ENCODE data around the gene PSMB11. TPM values are rescaled to one million over a fixed set of nuclear protein-coding genes. Genes with fewer than 3 reads are reported as not detected.
A peak's percentile ranks its signal among the peaks of the same experiment; 100 is the strongest.

Gene PSMB11
- total RNA-seq, 1 experiment from 2014 or later = not detected

DNA sequence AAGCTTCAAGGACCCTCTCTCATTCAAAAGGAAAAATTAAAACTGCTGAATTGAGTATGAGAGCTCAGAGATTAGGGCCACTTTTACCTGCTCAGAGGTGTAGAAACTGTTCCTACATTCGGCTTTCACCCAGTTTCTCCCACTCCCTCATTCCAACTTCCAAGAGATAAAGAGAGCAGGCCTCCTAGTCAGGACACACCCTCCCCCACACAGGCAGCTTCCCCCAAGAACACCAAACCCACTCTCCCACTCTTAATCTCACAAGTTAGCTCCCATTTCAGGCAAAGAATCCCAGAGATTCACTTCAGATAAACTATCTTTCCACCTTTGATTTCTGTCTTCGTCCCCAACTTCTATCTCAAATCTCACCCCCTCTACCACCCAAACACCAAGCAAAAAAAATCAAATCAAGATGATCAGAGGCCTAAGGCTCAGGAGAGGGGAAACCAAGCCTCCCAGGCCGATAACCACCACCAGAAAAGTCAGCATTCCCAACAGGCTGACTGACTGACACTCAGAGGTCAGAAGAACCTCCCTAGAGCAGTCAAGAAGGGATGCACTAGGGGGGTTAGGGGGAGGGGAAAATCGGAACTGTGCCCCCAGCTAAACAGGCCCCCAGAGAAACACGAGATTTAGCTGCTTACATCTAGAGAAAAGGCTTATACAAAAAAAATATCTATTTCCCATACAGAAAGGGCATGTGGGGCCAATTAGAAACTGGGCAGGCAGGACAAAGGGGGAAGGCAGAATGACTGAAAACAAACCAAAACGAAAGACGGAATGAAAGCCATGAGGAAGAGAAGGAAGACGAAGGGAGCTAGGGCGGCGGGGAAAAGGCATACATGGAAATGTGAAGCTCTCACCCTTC lies 28.5 kb downstream of the PSMB11 start:
- in situ Hi-C loops (cut with HindIII; ENCODE audit: low sequenced_read_pairs) = no loop called here
- no peak for DNase-seq (ENCODE audit: low spot score)

DNA sequence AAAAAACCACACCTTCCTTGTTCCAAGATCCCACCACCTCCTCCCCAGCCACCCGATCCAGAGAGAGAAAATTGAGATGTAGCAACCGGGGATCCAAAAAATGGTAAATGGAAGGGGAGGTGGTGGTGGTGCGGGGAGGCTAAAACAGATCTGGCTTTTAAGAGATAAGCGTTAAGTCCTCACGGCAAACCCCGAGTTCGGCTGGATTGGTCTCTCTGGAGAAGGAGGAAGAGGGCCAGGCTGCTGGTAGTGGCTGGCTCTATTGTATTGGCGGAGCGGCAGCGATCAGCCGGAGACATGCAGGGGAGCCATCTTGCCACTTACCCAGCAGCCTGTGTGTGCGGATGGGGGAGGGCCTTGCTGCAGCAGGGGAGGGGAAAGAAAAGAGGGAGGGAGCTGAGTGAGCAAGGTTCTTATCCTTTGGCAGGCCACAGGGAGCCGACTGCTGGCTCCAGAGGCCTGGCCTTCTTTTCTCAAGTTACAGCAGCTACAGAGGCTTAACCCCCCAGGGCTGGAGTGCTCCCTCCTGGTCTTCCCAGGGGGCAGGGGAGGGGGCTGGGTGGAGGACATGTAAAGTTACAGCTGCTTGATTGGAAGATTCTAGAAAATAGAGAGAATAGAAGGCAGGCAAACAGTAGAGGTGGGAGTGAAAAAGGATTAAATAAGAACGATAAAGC lies 29.4 kb downstream of the PSMB11 start:
- in situ Hi-C loops (cut with HindIII; ENCODE audit: low sequenced_read_pairs) = no loop called here

DNA sequence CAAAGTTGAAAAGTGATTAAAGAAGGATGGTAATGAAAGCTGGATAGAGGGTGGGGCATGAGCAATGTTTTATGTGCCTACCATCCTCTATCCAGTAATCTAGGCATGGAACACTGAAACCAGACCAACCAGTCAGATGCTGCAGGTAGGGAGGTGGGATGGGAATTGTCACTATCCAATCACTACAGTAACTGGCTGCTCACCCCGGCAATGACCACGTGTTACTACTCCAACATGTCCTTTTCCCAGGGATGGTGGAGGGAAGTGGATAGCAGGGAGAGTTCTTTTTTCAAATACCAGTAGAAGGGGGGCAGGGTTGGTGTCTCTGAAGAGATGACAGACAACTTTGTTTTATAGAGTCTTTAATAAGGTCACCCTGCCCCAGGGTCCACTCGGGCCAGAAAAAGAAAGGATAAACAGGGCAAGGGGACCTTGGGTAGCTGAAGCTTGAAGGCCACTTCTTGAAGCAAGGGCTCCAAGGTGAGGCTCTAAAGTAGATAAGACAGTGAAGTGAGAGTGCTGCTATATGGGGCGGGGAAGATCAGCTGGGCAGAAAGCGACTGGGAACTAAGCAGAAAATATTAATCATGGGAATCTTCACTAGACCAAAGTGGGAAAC lies 30.0 kb downstream of the PSMB11 start:
- in situ Hi-C loops (cut with HindIII; ENCODE audit: low sequenced_read_pairs) = no loop called here
- no peak for DNase-seq (ENCODE audit: low spot score)

More for the DNA sequence above, 29.4 kb downstream of the PSMB11 start:
- DNase-seq (ENCODE audit: low spot score) = peak; percentile 90

DNA sequence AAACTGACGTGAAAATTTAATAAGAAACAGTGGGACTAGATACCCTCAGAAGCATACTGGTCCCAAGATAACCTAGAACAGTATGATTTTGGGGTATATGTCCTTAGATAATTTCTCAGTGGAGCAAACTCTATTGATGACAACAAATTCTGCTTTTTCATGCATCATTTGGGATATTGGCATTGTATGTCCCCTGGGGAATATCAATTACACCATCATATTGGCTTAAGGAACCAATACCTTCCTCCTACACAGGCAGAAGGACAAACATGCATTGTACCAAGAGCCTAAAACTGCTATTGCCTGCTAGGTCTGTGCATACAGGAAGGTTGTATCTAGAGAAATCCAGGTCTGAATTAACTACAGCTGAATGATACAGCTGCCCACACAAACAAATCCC lies 32.9 kb downstream of the PSMB11 start:
- no peak for DNase-seq (ENCODE audit: low spot score)
- in situ Hi-C loops (cut with HindIII; ENCODE audit: low sequenced_read_pairs) = no loop called here

DNA sequence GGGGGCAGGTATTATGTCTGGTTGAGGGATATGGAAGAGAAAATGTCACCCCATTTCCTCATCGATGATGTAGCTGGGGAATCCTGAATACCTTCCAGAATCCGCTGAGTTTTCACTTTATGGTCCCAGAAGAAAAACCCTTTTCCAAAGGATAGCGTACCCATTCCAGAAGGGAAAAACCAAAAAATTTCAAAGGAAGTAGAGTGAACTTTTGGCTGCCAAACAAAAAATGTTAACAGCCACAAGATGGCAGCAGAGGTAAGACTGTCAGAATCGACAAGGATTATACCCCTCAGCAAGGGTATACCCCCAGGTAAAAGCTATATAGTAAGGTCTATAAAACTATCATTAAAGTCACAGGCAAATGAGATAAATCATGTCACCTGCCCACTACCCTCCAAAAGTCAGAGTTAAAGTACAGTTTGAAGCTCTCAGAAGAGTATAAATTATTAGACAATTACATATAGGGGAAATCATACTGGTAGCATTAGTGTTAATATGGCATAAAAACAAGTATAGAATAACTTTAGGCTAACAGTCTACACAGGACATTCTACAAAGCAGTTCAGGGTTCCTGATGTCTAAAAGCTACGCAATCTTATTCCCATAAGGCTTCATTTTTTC lies 34.9 kb downstream of the PSMB11 start:
- peak; percentile 34 for DNase-seq (ENCODE audit: low spot score)
- in situ Hi-C loops (cut with HindIII; ENCODE audit: low sequenced_read_pairs) = no loop called here

DNA sequence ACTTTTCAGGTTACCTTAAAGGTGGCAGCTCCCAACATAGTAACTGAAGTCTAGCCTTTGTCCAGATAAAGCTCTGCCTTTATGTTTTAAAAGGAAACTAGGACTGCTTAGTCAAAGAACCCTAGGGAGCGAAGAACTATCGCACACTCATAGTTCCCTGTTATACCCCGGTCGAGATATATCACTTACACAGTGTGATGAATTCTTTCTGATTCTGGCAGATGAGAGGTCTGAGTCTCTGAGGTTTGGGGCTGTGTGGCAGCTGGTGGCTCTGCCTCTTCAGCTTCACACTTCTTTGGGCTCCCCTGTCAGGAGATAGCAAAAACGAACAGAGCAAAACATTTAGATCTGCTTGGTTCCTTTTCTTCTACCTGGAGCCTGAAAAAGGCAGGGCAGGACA lies 36.0 kb downstream of the PSMB11 start:
- no peak for DNase-seq (ENCODE audit: low spot score)
- in situ Hi-C loops (cut with HindIII; ENCODE audit: low sequenced_read_pairs) = no loop called here

DNA sequence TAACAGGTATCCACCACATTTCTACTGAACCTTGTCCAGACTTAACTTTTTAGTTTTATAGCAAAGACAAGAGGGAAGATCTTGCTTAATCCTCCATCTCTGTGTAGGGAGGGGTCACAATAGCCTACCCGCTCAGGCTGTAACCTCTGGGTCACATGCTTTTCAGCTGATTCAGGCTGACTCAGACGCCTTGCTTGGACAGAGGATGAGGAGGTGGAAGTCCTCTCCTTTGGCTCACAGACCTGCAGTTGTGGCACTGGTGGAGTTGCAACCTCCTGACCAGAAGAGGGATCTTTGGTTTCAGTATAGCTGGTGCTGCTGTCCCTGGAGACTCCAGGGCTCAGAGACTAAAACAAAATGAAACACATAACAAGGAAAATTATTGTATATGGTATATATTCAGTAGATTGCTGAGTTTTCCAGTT lies 36.7 kb downstream of the PSMB11 start:
- in situ Hi-C loops (cut with HindIII; ENCODE audit: low sequenced_read_pairs) = no loop called here

DNA sequence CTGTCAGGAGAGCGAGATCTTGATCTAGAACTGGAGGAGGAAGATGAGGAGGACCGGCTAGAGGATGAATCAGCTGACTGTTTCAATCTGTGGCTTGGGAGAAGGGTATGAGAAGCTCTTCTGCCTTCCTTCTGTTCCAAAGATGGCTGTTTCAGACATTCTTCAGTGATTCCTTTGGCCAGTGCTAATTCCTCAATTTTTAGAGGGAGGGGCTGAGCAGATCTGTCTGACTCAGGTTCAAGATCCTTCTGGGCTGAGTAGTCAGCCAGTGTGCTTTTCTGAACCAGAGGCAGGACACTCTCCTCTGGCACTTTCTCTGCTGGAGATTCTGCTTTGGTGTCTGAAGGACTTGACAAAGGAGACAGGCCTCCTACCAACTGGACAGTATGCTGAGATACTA lies 37.7 kb downstream of the PSMB11 start:
- in situ Hi-C loops (cut with HindIII; ENCODE audit: low sequenced_read_pairs) = no loop called here
- DNase-seq (ENCODE audit: low spot score) = no peak

More for the DNA sequence above, 36.7 kb downstream of the PSMB11 start:
- no peak for DNase-seq (ENCODE audit: low spot score)

DNA sequence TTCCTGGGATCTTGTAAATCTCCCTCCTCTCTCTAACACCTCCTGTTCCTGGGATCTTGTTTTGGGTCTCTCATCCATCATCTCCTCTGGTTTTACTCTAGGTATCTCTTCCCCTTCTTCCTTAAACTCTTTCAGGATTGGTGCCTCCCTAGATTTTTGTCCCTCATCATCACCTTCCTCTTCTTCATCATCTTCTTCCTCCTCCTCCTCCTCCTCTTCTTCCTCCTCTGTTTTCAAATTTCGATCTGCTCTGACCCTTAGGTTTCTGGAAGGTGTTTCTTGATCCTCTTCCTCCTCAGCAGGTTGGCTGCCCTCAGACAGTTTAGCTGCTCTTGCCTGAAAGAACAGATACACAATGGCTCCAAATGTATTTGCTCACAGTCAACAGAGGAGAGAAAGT lies 38.5 kb downstream of the PSMB11 start:
- in situ Hi-C loops (cut with HindIII; ENCODE audit: low sequenced_read_pairs) = no loop called here
- no peak for DNase-seq (ENCODE audit: low spot score)

DNA sequence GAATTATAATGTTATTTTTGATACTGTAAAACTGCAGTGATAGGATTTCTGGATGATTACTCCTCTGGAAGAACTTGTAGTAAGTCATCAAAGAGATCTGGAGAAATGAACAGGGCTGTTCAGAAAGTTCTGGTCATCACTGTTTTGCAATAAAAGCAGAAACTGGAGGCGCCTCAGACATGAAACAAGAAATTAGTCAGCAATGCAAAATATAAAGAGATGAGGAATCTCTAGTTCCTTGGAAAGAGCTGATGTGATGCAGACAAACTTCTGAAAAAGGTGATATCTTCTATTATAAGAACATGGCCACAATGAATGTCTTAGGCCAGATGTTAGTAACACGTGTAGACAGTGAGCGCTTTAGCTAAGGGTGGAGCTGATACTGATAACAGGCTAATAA lies 43.4 kb downstream of the PSMB11 start:
- in situ Hi-C loops (cut with HindIII; ENCODE audit: low sequenced_read_pairs) = no loop called here
- DNase-seq (ENCODE audit: low spot score) = no peak

DNA sequence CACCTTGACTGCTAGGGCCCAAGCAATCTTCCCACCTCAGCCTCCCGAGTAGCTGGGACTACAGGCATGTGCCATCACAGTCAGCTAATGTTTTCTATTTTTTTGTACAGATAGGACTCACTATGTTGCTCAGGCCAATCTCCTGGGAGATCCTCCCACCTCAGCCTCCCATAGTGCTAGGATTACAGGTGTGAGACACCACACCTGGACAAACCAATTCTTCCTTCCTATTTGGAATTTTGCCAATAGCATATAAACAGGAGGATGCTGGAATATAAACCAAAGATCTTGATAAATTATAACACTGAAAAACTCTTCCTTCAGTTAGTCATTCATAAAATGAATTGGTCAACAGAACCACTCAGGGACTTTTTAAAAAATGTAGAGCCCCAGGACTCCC lies 44.6 kb downstream of the PSMB11 start:
- no peak for DNase-seq (ENCODE audit: low spot score)
- in situ Hi-C loops (cut with HindIII; ENCODE audit: low sequenced_read_pairs) = no loop called here

DNA sequence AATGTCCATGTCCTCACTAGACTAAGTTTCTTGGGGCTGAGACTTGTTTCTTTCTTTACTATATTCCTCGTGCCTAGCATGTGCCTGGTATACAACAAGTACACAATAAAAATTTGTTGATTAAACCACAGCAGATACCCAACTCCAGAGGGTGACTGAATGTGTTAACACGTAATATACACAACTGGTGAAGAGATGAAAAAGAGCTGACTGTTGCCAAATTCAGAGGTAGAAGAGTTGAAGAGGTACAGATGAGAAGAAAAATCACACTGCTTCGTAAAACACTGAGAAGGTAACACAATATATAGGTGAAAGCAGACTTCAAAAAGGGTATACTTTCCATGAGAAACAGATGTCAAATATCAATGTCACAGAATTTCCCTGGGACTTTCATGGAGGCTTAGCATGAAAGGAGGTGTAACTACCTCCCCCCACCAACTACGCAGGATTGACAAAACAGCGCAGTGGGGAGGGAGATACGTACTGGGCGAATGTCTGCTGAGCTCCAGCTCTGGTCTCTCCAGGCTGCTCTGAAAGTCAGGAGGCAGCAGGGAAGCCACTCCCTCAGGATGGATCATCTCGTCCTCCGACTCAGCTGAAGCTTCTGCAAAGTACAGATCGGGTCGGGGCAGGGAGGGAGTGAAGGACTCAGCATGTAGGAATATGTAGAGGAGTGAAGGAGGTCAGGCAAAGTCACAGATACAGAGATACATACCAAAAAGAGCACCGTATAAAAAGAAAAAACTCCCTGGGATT lies 47.7 kb downstream of the PSMB11 start:
- no peak for DNase-seq (ENCODE audit: low spot score)
- in situ Hi-C loops (cut with HindIII; ENCODE audit: low sequenced_read_pairs) = no loop called here

DNA sequence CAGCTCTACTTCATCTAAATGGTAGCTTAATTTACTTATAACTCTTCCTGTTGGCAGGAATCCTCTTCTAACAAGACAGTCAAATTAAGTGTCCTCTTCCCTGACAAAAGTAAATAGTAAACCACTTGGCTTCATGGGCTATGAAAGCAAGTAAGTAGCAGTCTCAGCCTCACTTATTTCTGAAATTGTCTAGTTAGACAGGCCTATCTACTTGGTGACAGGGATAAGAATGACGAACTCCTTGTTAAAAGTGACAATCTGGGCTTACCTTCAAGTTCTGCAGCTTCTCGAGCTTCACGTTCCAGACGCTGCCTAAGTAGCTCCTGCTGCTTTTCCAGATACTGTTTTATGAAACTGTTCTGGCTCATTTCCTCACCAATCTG lies 48.2 kb downstream of the PSMB11 start:
- in situ Hi-C loops (cut with HindIII; ENCODE audit: low sequenced_read_pairs) = no loop called here
- no peak for DNase-seq (ENCODE audit: low spot score)

DNA sequence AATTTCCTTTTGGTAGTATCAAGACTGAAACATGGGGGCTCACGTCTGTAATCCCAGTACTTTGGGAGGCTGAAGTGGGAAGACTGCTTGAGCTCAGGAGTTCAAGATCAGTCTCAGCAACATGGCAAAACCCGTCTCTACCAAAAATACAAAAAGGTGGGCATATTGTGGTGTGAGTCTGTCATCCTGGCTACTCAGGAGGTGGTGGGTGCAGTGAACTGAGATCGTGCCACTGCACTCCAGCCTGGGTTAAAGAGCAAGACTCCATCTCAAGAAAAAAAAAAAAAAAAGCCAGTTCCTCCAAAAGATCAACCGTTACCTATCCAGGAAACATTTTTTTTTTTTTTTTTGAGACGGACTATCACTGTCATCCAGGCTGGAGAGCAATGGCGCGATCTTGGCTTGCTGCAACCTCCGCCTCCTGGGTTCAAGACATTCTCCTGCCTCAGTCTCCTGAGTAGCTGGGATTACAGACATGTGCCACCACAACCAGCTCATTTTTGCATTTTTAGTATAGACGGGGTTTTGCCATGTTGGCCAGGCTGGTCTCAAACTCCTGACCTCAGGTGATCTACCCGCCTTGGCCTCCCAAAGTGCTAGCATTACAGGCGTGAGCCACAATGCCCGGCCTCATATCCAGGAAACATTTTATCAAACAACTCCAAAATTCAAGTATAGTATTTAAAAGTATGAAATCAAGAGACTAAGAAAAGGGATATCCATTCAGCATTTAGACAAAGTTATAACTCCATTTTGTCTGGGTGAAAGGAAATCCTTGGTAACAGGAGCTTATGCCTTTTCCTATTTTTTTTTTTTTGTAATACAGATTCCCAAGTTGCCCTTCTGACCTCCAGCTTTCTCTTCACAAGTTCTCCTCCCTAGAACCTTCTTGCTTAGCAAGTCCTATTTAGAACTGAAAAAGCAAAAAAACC lies 49.5 kb downstream of the PSMB11 start:
- in situ Hi-C loops (cut with HindIII; ENCODE audit: low sequenced_read_pairs) = no loop called here
- DNase-seq (ENCODE audit: low spot score) = no peak

DNA sequence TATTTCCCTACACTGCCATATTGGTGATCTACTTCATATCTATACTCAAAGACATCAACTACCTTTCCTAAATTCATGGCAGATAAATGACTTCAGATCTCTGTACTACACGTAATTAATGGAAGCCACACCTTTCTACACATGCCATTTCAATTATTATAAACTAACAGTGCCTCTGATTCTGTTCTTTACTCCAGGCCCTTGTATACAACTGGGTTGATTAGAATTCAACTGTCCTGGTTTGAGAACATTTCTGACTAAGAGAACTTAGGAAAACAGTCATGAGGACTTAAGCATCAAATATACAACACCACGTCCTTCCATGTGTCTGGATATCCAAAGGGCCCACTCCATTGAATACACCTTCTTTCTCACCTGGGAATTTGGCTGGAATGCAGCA lies 51.1 kb downstream of the PSMB11 start:
- in situ Hi-C loops (cut with HindIII; ENCODE audit: low sequenced_read_pairs) = no loop called here
- DNase-seq (ENCODE audit: low spot score) = no peak

DNA sequence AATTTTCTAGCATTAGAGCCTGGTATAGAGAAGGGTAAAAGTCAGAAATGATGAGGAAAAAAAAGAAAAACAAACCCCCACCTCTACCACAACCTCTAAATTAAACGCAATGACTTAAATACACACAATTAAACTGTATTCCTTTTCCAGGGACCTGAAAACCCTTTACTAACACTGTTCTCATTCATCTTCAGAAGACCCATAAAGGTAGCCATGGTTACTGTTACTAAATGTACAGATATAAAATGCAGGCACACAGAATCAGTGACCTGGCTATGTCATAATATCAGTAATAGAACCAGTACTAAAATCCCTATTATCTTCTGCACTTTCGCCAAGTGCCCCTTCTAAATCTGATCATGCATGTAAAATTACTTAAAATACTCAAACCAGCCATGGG lies 51.5 kb downstream of the PSMB11 start:
- DNase-seq (ENCODE audit: low spot score) = no peak
- in situ Hi-C loops (cut with HindIII; ENCODE audit: low sequenced_read_pairs) = no loop called here

All from G401 (cell line).